ENCODE data around the gene GNG12. TPM values are rescaled to one million over a fixed set of nuclear protein-coding genes. Genes with fewer than 3 reads are reported as not detected.

GNG12 gene
- total RNA-seq, 2 experiments from 2014 or later, result not detected

- no peak for TF ChIP-seq CTCF (IDR thresholded peaks at IDR 0.05)
- ChIA-PET CTCF (no interaction called here), POLR2A (no interaction called here)
- H3K4me3 Mint-ChIP-seq, result peak overlapping the region; percentile 56
- H3K9me3 Mint-ChIP-seq, result no peaks in the 10 kb centered on the region
- H3K27ac Mint-ChIP-seq, result no peak overlapping the region
- H3K36me3 Mint-ChIP-seq (ENCODE audit: low read depth), result no peaks in the 10 kb centered on the region
- DNase-seq (peak; percentile 16), ATAC-seq (peak; percentile 32)
- H3K4me1 Mint-ChIP-seq (ENCODE audit: low read depth), result peaks cover 20% of the 10 kb centered on the region
- intact Hi-C loops (cut with micrococcal nuclease), result no loop called here
- H3K27me3 Mint-ChIP-seq, result peaks cover 58% of the 10 kb centered on the region
These were observed 304 bp upstream of the GNG12 start for GRCh38 chr1:67833602-67833940.

GRCh38 chr1:67831850-67832513 is 1.3 kb downstream of the GNG12 start:
- CTCF ChIA-PET, result interaction anchor here (1.0 to 1.4 kb wide), 4 partner anchors 9 to 67 kb away, joined by 3 to 4 read pairs (median 4); no protein-coding TSS in a partner anchor
- DNase-seq (peak; percentile 9), ATAC-seq (no peak)
- Mint-ChIP-seq H3K4me3 (peak overlapping the region; percentile 61), H3K27ac (no peak overlapping the region), H3K4me1 (ENCODE audit: low read depth) (peaks cover 20% of the 10 kb centered on the region), H3K9me3 (no peaks in the 10 kb centered on the region), H3K36me3 (ENCODE audit: low read depth) (no peaks in the 10 kb centered on the region), H3K27me3 (peaks cover 49% of the 10 kb centered on the region)
- no peak for TF ChIP-seq CTCF (IDR thresholded peaks at IDR 0.05)
- intact Hi-C loops (cut with micrococcal nuclease), result no loop called here
- POLR2A ChIA-PET, result no interaction called here

- ATAC-seq, result no peak
- ChIA-PET CTCF (interaction anchor here (0.6 to 1.4 kb wide), 4 partner anchors 19 to 66 kb away, joined by 3 to 4 read pairs (median 3); no protein-coding TSS in a partner anchor), POLR2A (no interaction called here)
- Mint-ChIP-seq H3K27ac (no peak overlapping the region), H3K9me3 (no peaks in the 10 kb centered on the region), H3K4me1 (ENCODE audit: low read depth) (peaks cover 20% of the 10 kb centered on the region), H3K4me3 (no peak overlapping the region), H3K36me3 (ENCODE audit: low read depth) (no peaks in the 10 kb centered on the region), H3K27me3 (peaks cover 43% of the 10 kb centered on the region)
- intact Hi-C loops (cut with micrococcal nuclease), result no loop called here
- no peak for TF ChIP-seq CTCF (IDR thresholded peaks at IDR 0.05)
- no peak for DNase-seq
These were observed 2.1 kb downstream of the GNG12 start for GRCh38 chr1:67830928-67831830.

- ChIA-PET POLR2A (no interaction called here), CTCF (no interaction called here)
- no peak for ATAC-seq
- no peaks in the 10 kb centered on the region for H3K9me3 Mint-ChIP-seq
- no peak overlapping the region for H3K27ac Mint-ChIP-seq
- no peak for DNase-seq
- intact Hi-C loops (cut with micrococcal nuclease), result no loop called here
- no peak for TF ChIP-seq CTCF (IDR thresholded peaks at IDR 0.05)
- no peak overlapping the region for H3K4me3 Mint-ChIP-seq
- H3K27me3 Mint-ChIP-seq, result peaks cover 37% of the 10 kb centered on the region
- H3K36me3 Mint-ChIP-seq (ENCODE audit: low read depth), result no peaks in the 10 kb centered on the region
- peaks cover 20% of the 10 kb centered on the region for H3K4me1 Mint-ChIP-seq (ENCODE audit: low read depth)
These were observed 3.0 kb downstream of the GNG12 start for GRCh38 chr1:67830226-67830625.

GRCh38 chr1:67827688-67828087 is 5.6 kb downstream of the GNG12 start:
- ATAC-seq (no peak), DNase-seq (no peak)
- Mint-ChIP-seq H3K27me3 (peaks cover 24% of the 10 kb centered on the region), H3K27ac (no peak overlapping the region), H3K4me3 (no peak overlapping the region), H3K9me3 (no peaks in the 10 kb centered on the region), H3K36me3 (ENCODE audit: low read depth) (no peaks in the 10 kb centered on the region), H3K4me1 (ENCODE audit: low read depth) (peaks cover 9% of the 10 kb centered on the region)
- TF ChIP-seq CTCF (IDR thresholded peaks at IDR 0.05), result no peak
- intact Hi-C loops (cut with micrococcal nuclease), result no loop called here
- ChIA-PET CTCF (no interaction called here), POLR2A (no interaction called here)
